PC-3 (cell line): ENCODE measurements around the gene LAMA2.

ENCODE experiments used
- EZH2phosphoT487 ChIP-seq: fragments of 300-600 bp; sonication (generic); IDR thresholded peaks from 2 replicates; pipeline ENCODE4 v1.6.1; 2018; ENCODE audit warnings: mild to moderate bottlenecking, antibody characterized with exemption, low read length, borderline replicate concordance
- TF ChIP-seq, protein P1 (sequence below): fragments of 300-600 bp; sonication (generic); conservative IDR thresholded peaks from 2 replicates; pipeline ENCODE4 v1.5.1; 2017; ENCODE audit warnings: antibody characterized with exemption, low read depth, mild to moderate bottlenecking, low read length

DNA sequence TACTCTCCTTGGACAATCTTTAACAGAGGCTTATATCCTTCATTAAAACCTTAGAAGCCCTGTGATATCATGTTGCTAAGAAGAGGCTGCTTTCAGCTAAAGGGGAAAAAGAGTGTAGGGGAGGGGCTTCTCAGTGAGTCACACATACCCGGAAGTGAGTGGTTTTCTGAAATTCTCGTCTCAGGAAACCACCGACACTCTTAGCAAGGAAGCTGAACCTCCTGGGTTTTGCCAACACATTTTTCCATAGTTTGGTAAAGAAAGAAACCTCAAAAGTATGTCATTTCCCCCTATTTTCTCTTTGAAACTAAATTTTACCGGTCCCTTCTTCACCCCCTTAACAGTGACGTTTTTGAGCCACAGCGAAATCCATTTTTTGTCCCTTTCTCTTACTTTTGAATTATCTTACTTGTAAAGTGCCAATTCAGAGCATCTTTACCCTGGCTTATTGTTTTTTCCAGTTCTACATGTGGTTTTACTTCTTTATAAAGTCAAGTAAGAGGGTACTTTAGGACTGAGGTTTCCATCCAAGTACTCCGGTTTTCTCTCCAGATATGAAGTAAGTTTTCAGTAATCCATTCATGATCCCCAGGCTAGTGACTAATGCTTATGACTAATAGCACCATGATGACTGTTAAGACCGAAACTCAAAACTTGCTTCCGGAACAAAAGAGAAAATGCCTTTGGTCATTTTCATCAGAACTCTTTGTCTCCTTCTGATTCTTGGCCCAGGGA lies 607.8 kb downstream of the LAMA2 start:
- TF ChIP-seq, protein P1, sequence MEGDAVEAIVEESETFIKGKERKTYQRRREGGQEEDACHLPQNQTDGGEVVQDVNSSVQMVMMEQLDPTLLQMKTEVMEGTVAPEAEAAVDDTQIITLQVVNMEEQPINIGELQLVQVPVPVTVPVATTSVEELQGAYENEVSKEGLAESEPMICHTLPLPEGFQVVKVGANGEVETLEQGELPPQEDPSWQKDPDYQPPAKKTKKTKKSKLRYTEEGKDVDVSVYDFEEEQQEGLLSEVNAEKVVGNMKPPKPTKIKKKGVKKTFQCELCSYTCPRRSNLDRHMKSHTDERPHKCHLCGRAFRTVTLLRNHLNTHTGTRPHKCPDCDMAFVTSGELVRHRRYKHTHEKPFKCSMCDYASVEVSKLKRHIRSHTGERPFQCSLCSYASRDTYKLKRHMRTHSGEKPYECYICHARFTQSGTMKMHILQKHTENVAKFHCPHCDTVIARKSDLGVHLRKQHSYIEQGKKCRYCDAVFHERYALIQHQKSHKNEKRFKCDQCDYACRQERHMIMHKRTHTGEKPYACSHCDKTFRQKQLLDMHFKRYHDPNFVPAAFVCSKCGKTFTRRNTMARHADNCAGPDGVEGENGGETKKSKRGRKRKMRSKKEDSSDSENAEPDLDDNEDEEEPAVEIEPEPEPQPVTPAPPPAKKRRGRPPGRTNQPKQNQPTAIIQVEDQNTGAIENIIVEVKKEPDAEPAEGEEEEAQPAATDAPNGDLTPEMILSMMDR = no peak
- TF ChIP-seq EZH2phosphoT487 = no peak
